SK-N-SH (cell line): ENCODE measurements around the gene UNKL. TPM values are rescaled to one million over a fixed set of nuclear protein-coding genes. Genes with fewer than 3 reads are reported as not detected.
A peak's percentile ranks its signal among the peaks of the same experiment; 100 is the strongest.

ENCODE experiments used
- CTCF ChIA-PET: fragments of 300-600, 350-600 bp; formaldehyde crosslinking; extraction: SDS; loops from one replicate; lab custom pipeline; 2021; lab: Yijun Ruan, JAX
- POLR2A ChIA-PET: fragments of 350-600 bp; sonication (Branson Sonifier 250); formaldehyde crosslinking; extraction: SDS; loops from one replicate; lab custom pipeline; 2020; ENCODE audit warnings: antibody characterized with exemption, inconsistent platforms; lab: Yijun Ruan, JAX
- DNase-seq: peaks from one replicate; pipeline ENCODE4 v3.0.0; 2012
- H2AFZ ChIP-seq: fragments of 200-600 bp; sonication (generic); 2 replicates; pipeline ENCODE4 v1.8.1; 2016; ENCODE audit warnings: antibody characterized with exemption, mild to moderate bottlenecking, low read depth
- H3F3A ChIP-seq: fragments of 200-600 bp; sonication (generic); replicated peaks from 2 replicates; pipeline ENCODE3; 2016; ENCODE audit warnings: antibody characterized with exemption, mild to moderate bottlenecking; ENCODE audit not compliant: insufficient read depth
- H3K27ac ChIP-seq, 2 experiments: fragments of 200-500 bp in 1 of 2; fragments of 200-600 bp in 1 of 2; sonication (Bioruptor generic) in 1 of 2; sonication (generic), shearing (Covaris generic) in 1 of 2; 2 replicates each; pipeline versions ENCODE4 v1.5.1 to v1.6.1; 2014 to 2016; ENCODE audit warnings: low read depth in 2 of 2, inconsistent platforms in 1 of 2, low read length in 1 of 2, mild to moderate bottlenecking in 1 of 2, mixed read lengths in 1 of 2
- H3K27me3 ChIP-seq: fragments of 200-600 bp; sonication (generic), shearing (Covaris generic); 2 replicates; pipeline ENCODE4 v1.6.1; 2016; ENCODE audit warnings: mixed run types; ENCODE audit not compliant: insufficient read depth
- H3K36me3 ChIP-seq, 2 experiments: fragments of 200-500 bp in 1 of 2; fragments of 200-600 bp in 1 of 2; sonication (Bioruptor generic) in 1 of 2; sonication (generic) in 1 of 2; replicated peaks in 1 of 2; 2 replicates each; pipeline versions ENCODE3 to v1.5.1; 2014 to 2016; ENCODE audit warnings: low read length in 1 of 2, mild to moderate bottlenecking in 1 of 2; ENCODE audit not compliant: insufficient read depth in 2 of 2, control insufficient read depth in 1 of 2
- H3K4me1 ChIP-seq, 2 experiments: fragments of 200-500 bp in 1 of 2; fragments of 200-600 bp in 1 of 2; sonication (Bioruptor generic) in 1 of 2; sonication (generic), shearing (Covaris generic) in 1 of 2; 2 replicates each; pipeline versions ENCODE4 v1.5.1 to v1.6.1; 2014 to 2016; ENCODE audit warnings: low read depth in 1 of 2, low read length in 1 of 2, mixed run types in 1 of 2; ENCODE audit not compliant: insufficient read depth in 2 of 2, control insufficient read depth in 1 of 2
- H3K4me2 ChIP-seq: fragments of 200-600 bp; sonication (generic), shearing (Covaris generic); 2 replicates; pipeline ENCODE4 v1.6.1; 2017; ENCODE audit warnings: mixed run types
- H3K4me3 ChIP-seq, 2 experiments: fragments of 200-500 bp in 1 of 2; fragments of 200-600 bp in 1 of 2; sonication (Bioruptor generic) in 1 of 2; sonication (generic), shearing (Covaris generic) in 1 of 2; 2 replicates each; pipeline versions ENCODE4 v1.5.1 to v1.8.1; 2014 to 2016; ENCODE audit warnings: low read depth in 2 of 2, inconsistent platforms in 1 of 2, low read length in 1 of 2, mild to moderate bottlenecking in 1 of 2, mixed read lengths in 1 of 2, moderate library complexity in 1 of 2
- H3K79me2 ChIP-seq: fragments of 200-600 bp; sonication (generic); 2 replicates; pipeline ENCODE4 v1.8.1; 2017; ENCODE audit warnings: mild to moderate bottlenecking; ENCODE audit not compliant: insufficient read depth
- H3K9ac ChIP-seq: fragments of 200-600 bp; sonication (generic); 2 replicates; pipeline ENCODE4 v1.6.1; 2017; ENCODE audit warnings: mixed run types
- H3K9me2 ChIP-seq: fragments of 200-600 bp; sonication (generic); 2 replicates; pipeline ENCODE4 v1.6.1; 2017; ENCODE audit warnings: mixed run types
- H3K9me3 ChIP-seq: fragments of 200-600 bp; sonication (generic); 2 replicates; pipeline ENCODE4 v1.6.1; 2017; ENCODE audit warnings: mixed run types, mild to moderate bottlenecking, moderate library complexity
- H4K20me1 ChIP-seq: fragments of 200-600 bp; sonication (generic); 2 replicates; pipeline ENCODE4 v1.6.1; 2017; ENCODE audit warnings: mild to moderate bottlenecking, mixed run types; ENCODE audit not compliant: insufficient read depth
- CHD2 ChIP-seq: fragments of 150-350 bp; IDR thresholded peaks from 2 replicates; pipeline ENCODE4 v1.6.1; 2018; ENCODE audit warnings: low read length; ENCODE audit not compliant: partially characterized antibody
- EZH2phosphoT487 ChIP-seq: fragments of 200-600 bp; sonication (generic); IDR thresholded peaks from 2 replicates; pipeline ENCODE4 v1.6.1; 2017; ENCODE audit warnings: low read depth, mixed run types, mild to moderate bottlenecking, antibody characterized with exemption, moderate library complexity, borderline replicate concordance
- FOSL2 ChIP-seq: IDR thresholded peaks from 2 replicates; pipeline ENCODE4 v1.4.0; 2012; ENCODE audit warnings: low read depth, mild to moderate bottlenecking, moderate library complexity, borderline replicate concordance
- FOXJ3 ChIP-seq: sonication (generic); formaldehyde crosslinking; IDR thresholded peaks from 2 replicates; pipeline ENCODE4 v1.5.1; 2020; ENCODE audit warnings: mild to moderate bottlenecking, missing genetic modification reagents
- MXI1 ChIP-seq: IDR thresholded peaks from 2 replicates; pipeline ENCODE4 v1.6.1; 2012; ENCODE audit warnings: mild to moderate bottlenecking, low read depth, low read length, improper control_type of control experiment
- NRF1 ChIP-seq: IDR thresholded peaks from 2 replicates; pipeline ENCODE4 v1.6.1; 2012; ENCODE audit warnings: low read depth, mild to moderate bottlenecking, low read length
- PBX3 ChIP-seq: IDR thresholded peaks from 2 replicates; pipeline ENCODE4; 2012
- REST ChIP-seq: IDR thresholded peaks from 2 replicates; pipeline ENCODE4 v1.6.1; 2012; ENCODE audit warnings: mild to moderate bottlenecking, low read depth, low read length, moderate library complexity
- RFX5 ChIP-seq: IDR thresholded peaks from 2 replicates; pipeline ENCODE4 v1.6.1; 2012; ENCODE audit warnings: mild to moderate bottlenecking, improper control_type of control experiment, low read length
- RXRA ChIP-seq: IDR thresholded peaks from 2 replicates; pipeline ENCODE4 v1.4.0; 2012; ENCODE audit warnings: low read depth, mild to moderate bottlenecking, borderline replicate concordance
- USF1 ChIP-seq: IDR thresholded peaks from 2 replicates; pipeline ENCODE4 v1.4.0; 2012; ENCODE audit warnings: low read depth, borderline replicate concordance
- YY1 ChIP-seq: IDR thresholded peaks from 2 replicates; pipeline ENCODE4 v1.4.0; 2012; ENCODE audit warnings: low read depth, mild to moderate bottlenecking
- WGBS: methylation state at CpG from one replicate; pipeline ENCODE4 v1.1.6; 2017; ENCODE audit warnings: low lambda C conversion rate; 5-methylcytosine and 5-hydroxymethylcytosine counted together
- polyA plus RNA-seq, 3 experiments: library from polyadenylated mRNA; depleted of rRNA; stranded (reverse); fragments of >200 nt; gene quantifications; 2 replicates each; pipeline ENCODE4 v1.2.3, GENCODE V29; 2012

Gene UNKL
- polyA plus RNA-seq, 1 of the 3 experiments (the other 2 are of a cell fraction) = 16.4 TPM

- POLR2A ChIA-PET = interaction anchor here (1.1 to 1.2 kb wide), 2 partner anchors 18 to 23 kb away, joined by 4 to 7 read pairs; partner anchors contain the start of gene UBE2I
- Histone ChIP-seq H4K20me1 (0 out of 2 replicates have a peak, but pooled peaks cover 7% of the 10 kb centered on the region), H3K79me2 (no peaks in the 10 kb centered on the region), H3K27ac (no peak overlapping the region), H3K4me1 (peaks cover 0 to 26% of the 10 kb centered on the region in 2 experiments; a peak in 1 of 4 replicates), H3K9me2 (no peaks in the 10 kb centered on the region), H3K4me3 (peak overlapping the region in 1 of 2 experiments; percentile 9; a peak in 1 of 4 replicates), H2AFZ (no peak overlapping the region), H3K9ac (no peak overlapping the region), H3K27me3 (peaks cover 51% of the 10 kb centered on the region), H3K4me2 (no peak overlapping the region), H3K9me3 (no peaks in the 10 kb centered on the region), H3F3A (no peaks in the 10 kb centered on the region), H3K36me3 (no peaks in the 10 kb centered on the region)
- CTCF ChIA-PET = interaction anchor here (0.8 to 2.7 kb wide), 6 partner anchors 8 to 32 kb away, joined by 3 to 7 read pairs (median 4); no protein-coding TSS in a partner anchor
- peak; percentile 73 for DNase-seq
- TF ChIP-seq NRF1 (no peak), YY1 (no peak), REST (no peak), PBX3 (no peak), CHD2 (no peak), EZH2phosphoT487 (no peak), RFX5 (no peak), FOXJ3 (no peak), MXI1 (no peak), RXRA (no peak), FOSL2 (no peak), USF1 (no peak)
- 32% methylated on average over 21 of the region's 34 CpGs for WGBS
Measured at GRCh38 chr16:1331712-1332617, 82.5 kb downstream of the UNKL start.
